Liver (tissue), 9 donors: ENCODE data around the gene TRIM36. TPM values are rescaled to one million over a fixed set of nuclear protein-coding genes. Genes with fewer than 3 reads are reported as not detected.

ENCODE experiments used
- DNase-seq: peaks from one replicate; pipeline ENCODE4 v3.0.0-alpha.2; 2017; ENCODE audit warnings: low spot score
- H3K27ac ChIP-seq, 2 donors: one replicate each; pipeline ENCODE4 v1.7.0; 2013; ENCODE audit warnings: inconsistent platforms in 2 of 2, low read length in 2 of 2, control low read depth in 1 of 2, low read depth in 1 of 2, mild to moderate bottlenecking in 1 of 2
- H3K27me3 ChIP-seq, 4 donors: one replicate each; pipeline versions ENCODE4 v1.6.1 to v1.7.0; 2013; ENCODE audit warnings: low read length in 3 of 4, inconsistent platforms in 1 of 4, mild to moderate bottlenecking in 1 of 4, moderate library complexity in 1 of 4; ENCODE audit not compliant: control insufficient read depth in 4 of 4, insufficient read depth in 4 of 4
- H3K36me3 ChIP-seq, 4 donors: one replicate each; pipeline versions ENCODE4 v1.6.1 to v1.7.0; 2013; ENCODE audit warnings: low read length in 3 of 4, mild to moderate bottlenecking in 3 of 4, low read depth in 1 of 4, moderate library complexity in 1 of 4; ENCODE audit not compliant: control insufficient read depth in 4 of 4, insufficient read depth in 3 of 4
- H3K4me1 ChIP-seq, 4 donors: one replicate each; pipeline versions ENCODE4 v1.6.1 to v1.7.0; 2013; ENCODE audit warnings: low read length in 3 of 4, mild to moderate bottlenecking in 3 of 4, moderate library complexity in 1 of 4; ENCODE audit not compliant: control insufficient read depth in 4 of 4, insufficient read depth in 4 of 4
- H3K4me3 ChIP-seq, 3 donors: one replicate each; pipeline versions ENCODE4 v1.6.1 to v1.7.0; 2013; ENCODE audit warnings: low read length in 3 of 3, control low read depth in 1 of 3, low read depth in 1 of 3, mild to moderate bottlenecking in 1 of 3
- H3K9ac ChIP-seq, 2 donors: one replicate each; pipeline ENCODE4 v1.7.0; 2013; ENCODE audit warnings: low read length in 2 of 2, mild to moderate bottlenecking in 2 of 2, moderate library complexity in 2 of 2, control low read depth in 1 of 2, low read depth in 1 of 2
- H3K9me3 ChIP-seq, 4 donors: one replicate each; pipeline versions ENCODE4 v1.6.1 to v1.7.0; 2013; ENCODE audit warnings: low read length in 3 of 4; ENCODE audit not compliant: control insufficient read depth in 4 of 4
- EGR1 ChIP-seq, 2 donors: IDR thresholded peaks; 2 replicates each; pipeline ENCODE4 v1.6.1; 2016 to 2018; ENCODE audit warnings: antibody characterized with exemption in 2 of 2, low read depth in 2 of 2
- FOXA2 ChIP-seq: IDR thresholded peaks from 2 replicates; pipeline ENCODE4 v1.6.1; 2016; ENCODE audit warnings: antibody characterized with exemption
- GABPA ChIP-seq, 2 donors: IDR thresholded peaks in 1 of 2; conservative IDR thresholded peaks in 1 of 2; 2 replicates each; pipeline ENCODE4 v1.6.1; 2016; ENCODE audit warnings: antibody characterized with exemption in 2 of 2, mild to moderate bottlenecking in 1 of 2, moderate library complexity in 1 of 2
- HNF4A ChIP-seq, 2 donors: conservative IDR thresholded peaks; 2 replicates each; pipeline ENCODE4 v1.6.1; 2016; ENCODE audit warnings: antibody characterized with exemption in 2 of 2, mild to moderate bottlenecking in 2 of 2
- HNF4G ChIP-seq: IDR thresholded peaks from 2 replicates; pipeline ENCODE4 v1.6.1; 2016; ENCODE audit warnings: antibody characterized with exemption
- JUND ChIP-seq, 2 donors: IDR thresholded peaks; 2 replicates each; pipeline ENCODE4 v1.6.1; 2016; ENCODE audit warnings: antibody characterized with exemption in 2 of 2
- NR2F2 ChIP-seq: IDR thresholded peaks from 2 replicates; pipeline ENCODE4 v1.6.1; 2016; ENCODE audit warnings: antibody characterized with exemption
- RAD21 ChIP-seq, 2 donors: IDR thresholded peaks; 2 replicates each; pipeline ENCODE4 v1.6.1; 2016; ENCODE audit warnings: antibody characterized with exemption in 2 of 2, mild to moderate bottlenecking in 2 of 2
- RXRA ChIP-seq, 2 donors: IDR thresholded peaks; 2 replicates each; pipeline ENCODE4 v1.6.1; 2017 to 2018; ENCODE audit warnings: antibody characterized with exemption in 2 of 2, mild to moderate bottlenecking in 1 of 2
- SP1 ChIP-seq: IDR thresholded peaks from 2 replicates; pipeline ENCODE4 v1.6.1; 2018; ENCODE audit warnings: antibody characterized with exemption, mild to moderate bottlenecking
- TAF1 ChIP-seq: conservative IDR thresholded peaks from 2 replicates; pipeline ENCODE4 v1.6.1; 2016; ENCODE audit warnings: antibody characterized with exemption, mild to moderate bottlenecking
- YY1 ChIP-seq: IDR thresholded peaks from 2 replicates; pipeline ENCODE4 v1.6.1; 2016; ENCODE audit warnings: antibody characterized with exemption, mild to moderate bottlenecking
- WGBS: extraction: QIAGEN DNeasy Blood & Tissue Kit; methylation state at CpG from one replicate; pipeline ENCODE4 v1.1.7; 2013; 5-methylcytosine and 5-hydroxymethylcytosine counted together
- polyA plus RNA-seq, 2 donors: library from polyadenylated mRNA; stranded (reverse) in 1 of 2; unstranded in 1 of 2; fragments of 200-250 nt in 1 of 2; fragments of >200 nt in 1 of 2; fragmentation: Nextera tagmentation in 1 of 2; extraction: Ambion mirVana in 1 of 2; gene quantifications; one replicate each; pipeline versions ENCODE4 v1.2.1 to v1.2.3, GENCODE V29; 2013 to 2015
- total RNA-seq, 2 donors: library from RNA; depleted of rRNA; stranded (reverse); fragments of >200 nt; gene quantifications; one replicate each; pipeline ENCODE4 v1.2.3, GENCODE V29; 2014
- TF ChIP-seq, protein P1 (sequence below): fragments of 150-350 bp; IDR thresholded peaks from 2 replicates; pipeline ENCODE4 v1.5.1; 2017; ENCODE audit warnings: improper control_type of control experiment, low read depth, low read length; ENCODE audit not compliant: missing input control
- TF ChIP-seq, protein P2 (sequence below): IDR thresholded peaks from 2 replicates; pipeline ENCODE4 v1.6.1; 2016; ENCODE audit warnings: antibody characterized with exemption
- TF ChIP-seq, protein P3 (sequence below): IDR thresholded peaks from 2 replicates; pipeline ENCODE4 v1.6.1; 2016; ENCODE audit warnings: antibody characterized with exemption
- TF ChIP-seq, protein P4 (sequence below): IDR thresholded peaks from 2 replicates; pipeline ENCODE4 v1.6.1; 2016; ENCODE audit warnings: antibody characterized with exemption
- donor health status: healthy.
- donor health status: healthy.
- donor health status: healthy.
- donor health status: healthy.
- donor health status: healthy.

The TRIM36 gene
- total and polyA plus RNA-seq, 4 donors: 0.16 to 0.47 (median 0.22) TPM

DNA sequence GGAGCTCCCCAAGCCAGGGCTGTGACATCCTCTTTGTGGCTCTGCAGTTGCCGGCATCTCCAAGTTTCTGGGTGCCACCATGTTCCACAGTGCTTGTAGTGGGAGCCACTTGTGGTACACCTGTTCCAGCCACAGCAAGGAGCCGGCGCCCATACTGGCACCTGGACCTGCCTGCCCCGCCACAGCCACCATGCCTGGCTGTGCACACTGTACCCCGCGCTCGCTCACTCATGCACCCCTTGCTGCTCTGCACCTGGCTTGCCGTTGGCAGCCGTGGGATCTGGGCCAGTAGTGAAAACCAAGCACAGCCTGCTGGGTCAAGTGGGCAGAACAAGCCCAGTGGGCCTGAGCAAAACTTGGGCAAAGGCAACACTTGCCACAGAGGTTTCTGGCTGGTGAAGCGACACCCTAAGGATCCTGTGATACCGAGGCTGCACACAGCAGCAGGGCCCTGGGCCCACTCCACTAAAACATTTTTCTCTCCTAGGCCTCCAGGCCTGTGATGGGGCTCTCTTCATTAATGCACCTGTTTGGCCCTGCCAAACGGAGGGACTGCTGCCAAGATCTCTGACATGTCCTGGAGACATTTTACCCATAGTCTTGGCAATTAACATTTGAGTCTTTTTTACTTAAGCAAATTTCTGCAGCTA lies 2.8 kb downstream of the TRIM36 start:
- no peak overlapping the region for H3K4me3 ChIP-seq
- H3K27ac ChIP-seq: no peak overlapping the region
- DNase-seq: no peak
- H3K27me3 ChIP-seq: no peaks in the 10 kb centered on the region
- no peak for TF ChIP-seq HNF4G
- no peak for TF ChIP-seq SP1
- H3K9me3 ChIP-seq: no peaks in the 10 kb centered on the region
- 97% methylated on average over 12 of the region's 12 CpGs for WGBS
- H3K36me3 ChIP-seq: peaks cover 0 to 1% (median 0%) of the 10 kb centered on the region in 4 donors
- no peak overlapping the region for H3K9ac ChIP-seq
- peaks cover 6 to 21% (median 14%) of the 10 kb centered on the region in 4 donors for H3K4me1 ChIP-seq

DNA sequence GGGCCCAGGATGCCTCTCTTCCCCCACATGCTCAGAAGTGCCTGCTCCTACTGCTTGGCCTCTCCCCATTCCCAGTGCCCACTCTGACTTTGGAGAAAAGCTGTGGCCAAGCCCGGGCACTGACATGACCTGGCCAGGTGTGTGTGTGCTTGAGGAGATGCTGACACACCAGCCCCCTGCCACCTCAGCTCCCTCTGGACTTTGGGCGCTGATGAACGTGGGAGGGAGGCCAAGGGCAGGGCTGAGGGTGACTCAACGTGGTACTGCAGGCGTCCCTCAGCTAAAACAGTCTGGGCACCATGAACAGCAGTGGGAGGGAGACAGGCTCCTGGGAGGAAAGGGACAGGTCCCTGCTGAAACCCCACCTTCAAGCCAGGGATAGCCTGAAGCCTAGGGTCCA lies 3.9 kb downstream of the TRIM36 start:
- no peak for DNase-seq
- H3K27me3 ChIP-seq: no peaks in the 10 kb centered on the region

DNA sequence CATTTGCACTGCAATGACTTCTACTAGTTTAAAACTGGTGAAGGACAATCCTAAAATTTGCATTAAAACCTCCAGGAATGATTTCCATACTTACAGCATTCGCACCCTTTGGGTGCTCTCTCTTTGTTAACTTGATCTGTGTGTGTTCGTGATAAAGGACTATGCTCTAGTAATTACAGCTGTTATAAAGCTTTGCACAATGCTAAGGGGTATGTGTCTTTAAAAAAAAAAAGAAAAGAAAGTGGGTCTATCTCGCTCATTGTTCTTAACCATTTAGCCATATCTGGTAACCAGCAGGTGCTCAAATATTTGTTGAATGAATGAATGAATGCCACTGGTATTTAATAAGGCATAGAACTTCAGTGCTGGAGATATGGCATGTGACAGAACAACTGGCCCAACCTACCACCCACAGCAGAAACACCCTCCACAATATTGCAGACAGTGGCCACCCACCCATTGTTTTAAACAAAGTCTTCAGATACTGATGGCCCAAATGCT lies 8.7 kb downstream of the TRIM36 start:
- H3K4me1 ChIP-seq: no peaks in the 10 kb centered on the region
- H3K9me3 ChIP-seq: no peaks in the 10 kb centered on the region
- H3K4me3 ChIP-seq: no peak overlapping the region
- no peak for DNase-seq
- no peaks in the 10 kb centered on the region for H3K27me3 ChIP-seq
- no peak overlapping the region for H3K9ac ChIP-seq
- H3K36me3 ChIP-seq: peaks cover 0 to 1% (median 0%) of the 10 kb centered on the region in 4 donors
- 91% methylated on average over 3 of the region's 3 CpGs for WGBS
- TF ChIP-seq RXRA (IDR thresholded peaks at IDR 0.05): no peak
- no peak overlapping the region for H3K27ac ChIP-seq

More for the DNA sequence above, 3.9 kb downstream of the TRIM36 start:
- 79% methylated on average over 5 of the region's 5 CpGs for WGBS
- Histone ChIP-seq H3K4me3 (no peak overlapping the region), H3K9ac (no peak overlapping the region), H3K27ac (no peak overlapping the region), H3K36me3 (peaks cover 0 to 1% (median 0%) of the 10 kb centered on the region in 4 donors), H3K4me1 (peaks cover 6 to 20% (median 14%) of the 10 kb centered on the region in 4 donors), H3K9me3 (no peaks in the 10 kb centered on the region)
- TF ChIP-seq FOXA2: no peak

DNA sequence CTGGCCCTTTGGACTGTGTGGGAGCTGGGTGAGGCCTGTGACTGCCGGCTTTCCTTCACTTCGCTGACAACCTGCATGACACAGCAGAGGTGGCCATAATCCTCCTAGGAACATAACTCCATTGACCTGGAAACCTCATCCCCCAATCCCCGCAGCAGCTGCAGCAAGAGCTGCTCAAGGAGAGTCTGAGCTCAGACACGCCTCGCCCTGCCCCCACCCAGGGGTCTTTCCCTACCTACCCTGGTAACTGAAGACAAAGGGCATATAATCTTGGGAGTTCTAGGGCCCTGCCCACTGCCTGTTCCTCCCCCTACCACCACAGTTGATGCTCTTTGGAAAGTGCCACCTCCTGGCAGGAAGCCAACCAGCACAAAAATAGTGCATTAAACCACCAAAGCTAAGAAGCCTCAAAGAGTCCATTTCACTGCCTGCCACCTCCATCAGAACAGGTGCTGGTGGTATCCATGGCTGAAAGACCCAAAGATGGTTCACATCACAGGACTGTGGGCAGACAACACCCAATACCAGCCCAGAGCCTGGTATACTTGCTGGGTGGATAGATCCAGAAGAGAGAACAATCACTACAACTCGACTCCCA lies 18.4 kb downstream of the TRIM36 start:
- no peak overlapping the region for H3K27ac ChIP-seq
- H3K36me3 ChIP-seq: no peaks in the 10 kb centered on the region
- no peaks in the 10 kb centered on the region for H3K9me3 ChIP-seq
- H3K9ac ChIP-seq: no peak overlapping the region
- no peaks in the 10 kb centered on the region for H3K27me3 ChIP-seq
- H3K4me1 ChIP-seq: no peaks in the 10 kb centered on the region
- no peak overlapping the region for H3K4me3 ChIP-seq
- WGBS: 87% methylated on average over 6 of the region's 6 CpGs
- no peak for DNase-seq
- TF ChIP-seq JUND (IDR thresholded peaks at IDR 0.05) (no peak), GABPA (IDR thresholded peaks at IDR 0.05 in 1 of 2, conservative IDR thresholded peaks at IDR 0.05 in 1 of 2) (no peak), TAF1 (no peak), RAD21 (IDR thresholded peaks at IDR 0.05) (no peak), EGR1 (IDR thresholded peaks at IDR 0.05; ENCODE audit: low read depth in 2 of 2) (no peak), YY1 (no peak), NR2F2 (no peak), HNF4A (conservative IDR thresholded peaks at IDR 0.05) (no peak), FOXA2 (no peak), RXRA (IDR thresholded peaks at IDR 0.05) (no peak)
- TF ChIP-seq, protein P1, sequence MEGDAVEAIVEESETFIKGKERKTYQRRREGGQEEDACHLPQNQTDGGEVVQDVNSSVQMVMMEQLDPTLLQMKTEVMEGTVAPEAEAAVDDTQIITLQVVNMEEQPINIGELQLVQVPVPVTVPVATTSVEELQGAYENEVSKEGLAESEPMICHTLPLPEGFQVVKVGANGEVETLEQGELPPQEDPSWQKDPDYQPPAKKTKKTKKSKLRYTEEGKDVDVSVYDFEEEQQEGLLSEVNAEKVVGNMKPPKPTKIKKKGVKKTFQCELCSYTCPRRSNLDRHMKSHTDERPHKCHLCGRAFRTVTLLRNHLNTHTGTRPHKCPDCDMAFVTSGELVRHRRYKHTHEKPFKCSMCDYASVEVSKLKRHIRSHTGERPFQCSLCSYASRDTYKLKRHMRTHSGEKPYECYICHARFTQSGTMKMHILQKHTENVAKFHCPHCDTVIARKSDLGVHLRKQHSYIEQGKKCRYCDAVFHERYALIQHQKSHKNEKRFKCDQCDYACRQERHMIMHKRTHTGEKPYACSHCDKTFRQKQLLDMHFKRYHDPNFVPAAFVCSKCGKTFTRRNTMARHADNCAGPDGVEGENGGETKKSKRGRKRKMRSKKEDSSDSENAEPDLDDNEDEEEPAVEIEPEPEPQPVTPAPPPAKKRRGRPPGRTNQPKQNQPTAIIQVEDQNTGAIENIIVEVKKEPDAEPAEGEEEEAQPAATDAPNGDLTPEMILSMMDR: no peak
- TF ChIP-seq, protein P2, sequence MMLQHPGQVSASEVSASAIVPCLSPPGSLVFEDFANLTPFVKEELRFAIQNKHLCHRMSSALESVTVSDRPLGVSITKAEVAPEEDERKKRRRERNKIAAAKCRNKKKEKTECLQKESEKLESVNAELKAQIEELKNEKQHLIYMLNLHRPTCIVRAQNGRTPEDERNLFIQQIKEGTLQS: no peak
- TF ChIP-seq, protein P3, sequence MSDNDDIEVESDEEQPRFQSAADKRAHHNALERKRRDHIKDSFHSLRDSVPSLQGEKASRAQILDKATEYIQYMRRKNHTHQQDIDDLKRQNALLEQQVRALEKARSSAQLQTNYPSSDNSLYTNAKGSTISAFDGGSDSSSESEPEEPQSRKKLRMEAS: no peak
- TF ChIP-seq, protein P4, sequence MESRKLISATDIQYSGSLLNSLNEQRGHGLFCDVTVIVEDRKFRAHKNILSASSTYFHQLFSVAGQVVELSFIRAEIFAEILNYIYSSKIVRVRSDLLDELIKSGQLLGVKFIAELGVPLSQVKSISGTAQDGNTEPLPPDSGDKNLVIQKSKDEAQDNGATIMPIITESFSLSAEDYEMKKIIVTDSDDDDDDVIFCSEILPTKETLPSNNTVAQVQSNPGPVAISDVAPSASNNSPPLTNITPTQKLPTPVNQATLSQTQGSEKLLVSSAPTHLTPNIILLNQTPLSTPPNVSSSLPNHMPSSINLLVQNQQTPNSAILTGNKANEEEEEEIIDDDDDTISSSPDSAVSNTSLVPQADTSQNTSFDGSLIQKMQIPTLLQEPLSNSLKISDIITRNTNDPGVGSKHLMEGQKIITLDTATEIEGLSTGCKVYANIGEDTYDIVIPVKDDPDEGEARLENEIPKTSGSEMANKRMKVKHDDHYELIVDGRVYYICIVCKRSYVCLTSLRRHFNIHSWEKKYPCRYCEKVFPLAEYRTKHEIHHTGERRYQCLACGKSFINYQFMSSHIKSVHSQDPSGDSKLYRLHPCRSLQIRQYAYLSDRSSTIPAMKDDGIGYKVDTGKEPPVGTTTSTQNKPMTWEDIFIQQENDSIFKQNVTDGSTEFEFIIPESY: no peak
